C1 segment of cervical spinal cord (tissue), 14 donors: ENCODE measurements around the gene KRTAP1-5.
"Not testable (repeated sequence)": the region's sequence is repeated elsewhere in the genome, so short reads cannot be mapped to it uniquely, and the experiment has no call there.

ENCODE experiments used
- DNase-seq, 14 donors: peaks; one replicate each; lab custom pipeline; 2025; lab: John Stamatoyannopoulos, UW

Gene KRTAP1-5

GRCh38 chr17:41004397-41004796 lies 22.6 kb downstream of the KRTAP1-5 start:
- no peak for DNase-seq

GRCh38 chr17:41003926-41004325 lies 23.1 kb downstream of the KRTAP1-5 start:
- DNase-seq = no peak

GRCh38 chr17:41002814-41003213 lies 24.2 kb downstream of the KRTAP1-5 start:
- DNase-seq = no peak

GRCh38 chr17:41001795-41002194 lies 25.2 kb downstream of the KRTAP1-5 start:
- no peak for DNase-seq

GRCh38 chr17:40999563-40999962 lies 27.4 kb downstream of the KRTAP1-5 start, which contains the start of gene KRTAP3-2:
Gene KRTAP3-2, minus strand, starts transcription at chr17:40999906. Its CDS starts 53 bp downstream, at chr17:40999853.
- DNase-seq = not testable (repeated sequence)

GRCh38 chr17:40997361-40997760 lies 29.6 kb downstream of the KRTAP1-5 start:
- DNase-seq = no peak

- DNase-seq = no peak
Observed at GRCh38 chr17:40996829-40997228, 30.2 kb downstream of the KRTAP1-5 start.

DNA sequence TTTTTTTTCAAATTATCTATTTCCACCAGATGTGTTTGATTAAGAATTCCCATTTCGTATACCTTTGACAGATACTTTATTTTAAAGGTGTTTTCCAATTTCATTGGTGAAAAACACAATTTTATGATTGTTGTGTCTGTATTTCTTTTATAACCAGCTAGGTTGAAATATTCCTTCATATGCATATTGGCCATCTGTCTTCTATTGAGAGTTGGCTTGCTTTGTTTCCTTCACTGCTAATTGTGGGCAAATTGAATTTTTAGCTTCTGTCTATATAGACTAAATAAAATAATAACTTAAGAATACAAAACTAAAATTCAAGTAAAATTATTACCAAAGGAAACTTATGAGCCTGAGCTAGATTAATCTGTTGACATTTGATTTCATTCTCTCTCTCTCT lies 31.9 kb downstream of the KRTAP1-5 start:
- DNase-seq = no peak

DNA sequence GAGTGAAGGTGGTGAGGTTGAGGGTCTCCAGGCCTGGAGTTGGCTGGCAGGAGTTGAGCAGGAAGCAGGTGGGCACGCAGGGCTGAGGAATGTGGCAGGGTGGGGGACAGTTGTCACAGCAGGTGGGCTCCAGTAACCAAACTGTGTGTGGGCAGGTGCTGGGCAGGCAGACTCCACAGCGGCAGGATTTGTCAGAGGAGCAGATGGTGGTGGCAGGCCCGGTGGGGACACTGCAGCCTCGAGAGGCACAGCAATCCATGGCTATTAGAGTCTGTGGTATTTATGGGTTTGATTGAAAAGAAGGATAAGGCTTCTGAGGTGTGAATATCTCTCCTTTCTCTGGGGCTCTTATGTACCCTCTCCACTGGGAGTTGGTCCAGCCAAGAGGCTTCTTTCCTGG lies 33.2 kb downstream of the KRTAP1-5 start, which contains the start of gene KRTAP3-3:
TSS of gene KRTAP3-3 (minus strand) at position 326 of the 400 bp plus-strand sequence. CDS start at position 259, 67 bp downstream.
- no peak for DNase-seq

GRCh38 chr17:40993084-40993483 lies 33.9 kb downstream of the KRTAP1-5 start:
- no peak for DNase-seq

DNA sequence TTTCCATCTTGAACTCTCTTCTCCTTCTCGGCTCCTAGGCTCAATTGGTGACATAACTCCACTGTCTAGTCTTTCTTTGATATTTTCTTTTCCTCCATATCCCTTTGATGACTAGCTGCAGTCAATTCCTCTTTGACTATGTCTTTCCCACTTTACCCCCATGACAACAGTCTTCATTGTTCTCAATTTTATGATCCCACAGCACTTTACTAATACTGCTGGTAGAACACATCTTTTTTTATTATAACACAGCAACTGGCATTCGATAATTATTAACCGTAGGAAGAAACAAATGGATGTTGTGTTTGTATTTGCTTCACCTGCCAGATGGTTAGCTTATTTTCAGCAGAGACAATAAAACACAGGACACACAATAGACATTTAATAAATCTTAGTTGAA lies 34.3 kb downstream of the KRTAP1-5 start:
- no peak for DNase-seq

GRCh38 chr17:40986920-40987319 lies 40.1 kb downstream of the KRTAP1-5 start:
- no peak for DNase-seq

DNA sequence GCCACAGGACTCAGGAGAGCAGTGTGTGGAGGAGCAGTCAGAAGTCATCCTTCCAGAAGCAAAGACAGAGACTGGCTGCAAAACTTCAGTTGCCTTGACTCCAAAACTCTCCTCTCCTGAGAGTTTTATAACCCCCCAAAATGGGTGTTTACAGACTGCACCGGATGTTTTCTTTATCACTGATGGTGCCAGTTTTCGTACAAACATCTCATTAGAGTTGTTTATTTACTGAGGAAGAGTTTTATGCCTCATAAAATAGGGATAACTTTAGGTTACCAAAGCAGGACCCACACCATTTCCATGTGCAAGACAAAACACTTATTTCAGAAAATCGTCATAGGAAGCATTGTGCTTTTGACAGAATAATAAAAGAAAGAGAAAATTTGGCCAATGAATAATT lies 42.8 kb downstream of the KRTAP1-5 start, which contains the start of gene KRT40:
TSS of gene KRT40 (minus strand) at position 101 of the 400 bp plus-strand sequence. CDS start at position 48, 53 bp downstream.
- no peak for DNase-seq

DNA sequence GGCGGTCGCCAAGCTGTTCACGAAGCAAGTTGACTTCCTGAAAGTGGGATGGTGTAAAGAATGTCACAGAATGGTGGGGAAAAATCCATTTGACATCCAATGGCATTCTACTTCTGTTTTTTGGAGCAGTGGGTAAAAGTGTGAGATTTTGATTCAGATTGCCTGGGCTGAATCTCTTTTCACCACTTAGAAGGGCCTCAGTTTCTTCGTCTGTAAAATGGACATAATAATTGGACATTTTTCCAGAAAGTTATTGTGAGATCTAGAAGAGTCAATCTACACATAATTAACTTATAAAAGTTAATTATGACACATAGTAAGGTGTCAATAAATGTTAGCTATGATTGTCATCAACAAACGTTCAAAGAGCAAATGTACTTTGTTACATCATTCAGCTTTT lies 45.9 kb downstream of the KRTAP1-5 start:
- no peak for DNase-seq

- peak in 4 of 14 donors; percentile 3 to 15 (median 10) for DNase-seq
Observed at GRCh38 chr17:40980596-40980995, 46.4 kb downstream of the KRTAP1-5 start.

DNA sequence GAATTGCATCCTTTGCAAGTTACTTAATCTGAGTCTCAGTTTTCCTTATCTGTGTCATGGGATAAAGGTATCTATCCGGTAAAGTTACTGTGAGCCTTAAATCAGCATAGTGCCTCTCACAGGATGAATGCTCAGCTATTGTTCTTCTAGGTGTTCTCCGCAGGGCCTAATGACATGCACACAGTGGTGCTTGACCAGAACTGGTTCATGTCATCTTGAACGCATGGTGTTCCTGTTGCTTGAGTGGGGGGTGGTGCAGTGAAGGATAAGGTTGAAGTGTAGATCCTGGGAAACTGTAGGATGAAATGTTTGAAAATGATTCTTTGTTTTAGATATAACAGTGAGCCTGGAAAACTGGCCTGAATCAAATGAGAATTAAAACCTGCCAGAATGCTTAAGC lies 46.9 kb downstream of the KRTAP1-5 start:
- DNase-seq = no peak

DNA sequence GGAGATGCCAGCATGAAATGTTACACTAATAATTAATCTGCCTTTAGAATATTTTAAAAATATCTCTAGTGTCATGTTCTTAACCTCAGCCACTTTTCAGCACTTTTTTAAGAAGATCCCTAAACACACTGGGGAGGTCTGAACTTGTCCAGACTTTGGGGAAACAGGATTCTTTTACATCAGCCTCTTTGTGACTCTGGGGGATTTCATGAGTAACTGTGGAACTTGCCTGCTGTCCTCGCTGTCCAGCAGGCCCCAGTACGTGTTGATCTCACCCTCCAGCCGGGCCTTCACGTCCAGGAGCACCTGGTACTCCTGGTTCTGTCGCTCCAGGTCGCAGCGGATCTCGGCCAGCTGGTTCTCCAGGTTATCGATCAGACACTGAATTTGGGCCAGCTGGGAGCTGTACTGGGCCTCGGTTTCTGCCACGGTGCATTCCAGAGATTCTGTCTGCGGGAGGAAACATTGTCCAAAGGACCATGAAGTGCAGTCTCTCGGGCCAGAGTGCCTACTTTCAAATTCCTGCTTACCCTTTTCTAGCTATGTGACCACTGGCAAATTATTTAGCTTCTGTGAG lies 48.3 kb downstream of the KRTAP1-5 start:
- no peak for DNase-seq
